PFSK-1 (cell line): ENCODE results near the gene NCK2.

Experiments used
- FOXP2 ChIP-seq: optimal IDR thresholded peaks from 2 replicates; pipeline ENCODE3; 2011; ENCODE audit warnings: borderline replicate concordance, control low read depth, inconsistent platforms; ENCODE audit not compliant: insufficient read depth; ENCODE audit errors: extremely low read length, extremely low read depth
- POLR2AphosphoS5 ChIP-seq: IDR thresholded peaks from 2 replicates; pipeline ENCODE4 v1.6.1; 2012; ENCODE audit warnings: low read depth, mild to moderate bottlenecking, control low read depth, low read length, moderate library complexity
- REST ChIP-seq, 2 experiments: IDR thresholded peaks; 2 replicates each; pipeline versions ENCODE4 v1.6.1 to v1.8.0; 2011 to 2012; ENCODE audit warnings: low read depth in 2 of 2, low read length in 2 of 2, control low read depth in 1 of 2, inconsistent platforms in 1 of 2, mild to moderate bottlenecking in 1 of 2, moderate library complexity in 1 of 2; ENCODE audit not compliant: insufficient read depth in 1 of 2
- SIN3A ChIP-seq: IDR thresholded peaks from 2 replicates; pipeline ENCODE4 v1.6.1; 2012; ENCODE audit warnings: mild to moderate bottlenecking, low read length, moderate library complexity, borderline replicate concordance; ENCODE audit not compliant: insufficient read depth
- TAF1 ChIP-seq: IDR thresholded peaks from 2 replicates; pipeline ENCODE4 v1.6.1; 2012; ENCODE audit warnings: low read length, control low read depth, borderline replicate concordance; ENCODE audit not compliant: insufficient read depth

The NCK2 gene

DNA sequence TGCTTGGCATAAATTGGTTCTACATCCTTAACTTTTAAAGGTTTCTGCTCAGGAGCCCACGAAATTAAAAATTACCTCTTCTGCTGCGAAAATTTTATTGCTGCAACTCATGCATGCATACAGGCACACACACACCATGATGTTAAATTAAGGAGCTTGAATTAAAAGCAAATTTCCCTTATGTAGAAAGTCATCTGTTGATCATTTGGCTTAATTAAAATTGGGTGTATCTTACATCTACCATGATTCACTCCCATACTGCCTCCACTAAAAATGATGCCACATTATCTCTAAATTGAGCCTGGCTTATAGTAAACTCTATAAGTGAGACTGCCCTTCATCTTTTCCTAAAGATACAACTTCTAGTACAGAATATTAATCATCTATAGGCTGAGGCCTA, 145.4 kb downstream of the NCK2 start:
- no peak for TF ChIP-seq REST (IDR thresholded peaks at IDR 0.05; ENCODE audit: insufficient read depth in 1 of 2, low read depth in 2 of 2, low read length in 2 of 2)
- TF ChIP-seq FOXP2 = no peak

DNA sequence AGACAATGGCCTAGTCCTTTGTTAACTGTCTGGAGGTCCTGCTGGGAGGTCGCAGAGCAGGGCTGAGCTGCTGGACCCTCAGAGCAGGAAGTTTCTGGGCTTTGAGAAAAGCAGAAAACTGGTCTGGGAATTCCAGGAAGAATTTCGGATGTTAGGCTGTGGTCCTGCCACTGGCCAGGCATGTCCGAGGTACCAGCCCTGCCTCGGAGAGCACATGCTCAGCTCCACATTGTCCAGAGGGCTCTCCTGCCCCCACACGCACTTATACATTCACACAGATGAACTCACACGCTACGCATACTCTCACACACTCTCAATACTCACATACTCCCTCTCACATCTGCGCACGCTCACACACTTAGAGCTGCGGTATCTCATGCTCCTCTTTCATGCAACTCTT, 146.1 kb downstream of the NCK2 start:
- TF ChIP-seq REST (IDR thresholded peaks at IDR 0.05; ENCODE audit: insufficient read depth in 1 of 2, low read depth in 2 of 2, low read length in 2 of 2) (no peak), SIN3A (no peak), POLR2AphosphoS5 (no peak), FOXP2 (no peak), TAF1 (no peak)

GRCh38 chr2:105893011-105893995, 148.6 kb downstream of the NCK2 start:
- TF ChIP-seq TAF1 = no peak
- no peak for TF ChIP-seq POLR2AphosphoS5
- no peak for TF ChIP-seq SIN3A
- no peak for TF ChIP-seq FOXP2
- no peak for TF ChIP-seq REST (IDR thresholded peaks at IDR 0.05; ENCODE audit: insufficient read depth in 1 of 2, low read depth in 2 of 2, low read length in 2 of 2)

GRCh38 chr2:105894327-105894944, 149.7 kb downstream of the NCK2 start:
- TF ChIP-seq POLR2AphosphoS5 (no peak), SIN3A (no peak), FOXP2 (no peak), TAF1 (no peak), REST (IDR thresholded peaks at IDR 0.05; ENCODE audit: insufficient read depth in 1 of 2, low read depth in 2 of 2, low read length in 2 of 2) (no peak)
